HepG2 (cell line): Measurements from ENCODE around the gene CISD3. TPM values are rescaled to one million over a fixed set of nuclear protein-coding genes. Genes with fewer than 3 reads are reported as not detected.

ENCODE experiments used
- DR1 ChIP-seq: sonication (generic); formaldehyde crosslinking; IDR thresholded peaks from 2 replicates; pipeline ENCODE4 v1.8.0; 2021; ENCODE audit warnings: mild to moderate bottlenecking, missing genetic modification reagents, inconsistent platforms
- FOXA1 ChIP-seq, 2 experiments: fragments of 450-650 bp in 1 of 2; sonication (generic) in 1 of 2; formaldehyde crosslinking in 1 of 2; IDR thresholded peaks; 2 replicates each; pipeline versions ENCODE4 v1.4.0 to v1.6.1; 2016 to 2020; ENCODE audit warnings: missing genetic modification reagents in 1 of 2
- POGZ ChIP-seq: sonication (generic); formaldehyde crosslinking; IDR thresholded peaks from 2 replicates; pipeline ENCODE4 v1.4.0; 2020; ENCODE audit warnings: mild to moderate bottlenecking, missing genetic modification reagents
- ZNF142 ChIP-seq: sonication (generic); formaldehyde crosslinking; IDR thresholded peaks from 2 replicates; pipeline ENCODE4 v1.4.0; 2020; ENCODE audit warnings: missing genetic modification reagents
- ZNF414 ChIP-seq: sonication (generic); formaldehyde crosslinking; IDR thresholded peaks from 2 replicates; pipeline ENCODE4 v1.5.0; 2020; ENCODE audit warnings: missing genetic modification reagents
- ZNF674 ChIP-seq: sonication (generic); formaldehyde crosslinking; IDR thresholded peaks from 2 replicates; pipeline ENCODE4 v1.5.0; 2020; ENCODE audit warnings: low read depth, mild to moderate bottlenecking, missing genetic modification reagents
- ZNF768 ChIP-seq: sonication (generic); formaldehyde crosslinking; IDR thresholded peaks from 2 replicates; pipeline ENCODE4 v1.4.0; 2020; ENCODE audit warnings: missing genetic modification reagents
- ZNF800 ChIP-seq: sonication (generic); formaldehyde crosslinking; IDR thresholded peaks from 2 replicates; pipeline ENCODE4 v1.4.0; 2020; ENCODE audit warnings: missing genetic modification reagents
- ZUFSP ChIP-seq: sonication (generic); formaldehyde crosslinking; IDR thresholded peaks from 2 replicates; pipeline ENCODE4 v1.9.0; 2021; ENCODE audit warnings: missing genetic modification reagents, mild to moderate bottlenecking, borderline replicate concordance
- polyA plus RNA-seq, 8 experiments: library from polyadenylated mRNA; depleted of rRNA in 3 of 8; stranded (reverse) in 7 of 8; unstranded in 1 of 8; fragments of >200 nt; fragmentation: Illumina TruSeq in 4 of 8; extraction: Trizol in 4 of 8; gene quantifications; 2 replicates each; pipeline versions ENCODE4 v1.2.1 to v1.2.3, GENCODE V29; 2011 to 2016; ENCODE audit warnings: low read depth in 4 of 8, missing spikeins in 1 of 8, mixed read lengths in 1 of 8; ENCODE audit not compliant: insufficient read depth in 1 of 8
- total RNA-seq, 5 experiments: library from RNA; depleted of rRNA; stranded (reverse); fragments of >200 nt; fragmentation: Illumina TruSeq; extraction: Trizol; gene quantifications; 2 replicates each; pipeline ENCODE4 v1.2.3, GENCODE V29; 2016; ENCODE audit warnings: low read depth in 1 of 5
- TF ChIP-seq, protein P1 (sequence below): sonication (generic); formaldehyde crosslinking; IDR thresholded peaks from 2 replicates; pipeline ENCODE4 v1.5.1; 2020; ENCODE audit warnings: mild to moderate bottlenecking, missing genetic modification reagents, moderate library complexity
- TF ChIP-seq, protein P2 (sequence below): sonication (generic); formaldehyde crosslinking; IDR thresholded peaks from 2 replicates; pipeline ENCODE4 v1.5.0; 2020; ENCODE audit warnings: missing genetic modification reagents, mild to moderate bottlenecking, borderline replicate concordance

The CISD3 gene
- total and polyA plus RNA-seq, 2 of the 13 experiments (the other 11 are each of a cell fraction or from before 2014, with no cell fraction given) = 30.0 to 34.1 TPM

- TF ChIP-seq FOXA1 (IDR thresholded peaks at IDR 0.05) (no peak), FOXA1 (CRISPR knock-in tag; IDR thresholded peaks at IDR 0.05) (peak; percentile 43), ZUFSP (0 out of 2 replicates have a peak, but pooled peaks have one; percentile 14), POGZ (CRISPR knock-in tag) (peak; percentile 59; the same call in 1 of the 2 replicates), ZNF800 (CRISPR knock-in tag) (peak; percentile 80; the same call in 1 of the 2 replicates), ZNF414 (CRISPR knock-in tag) (no peak; the same call in none of the 2 replicates), DR1 (peak; percentile 84; the same call in 1 of the 2 replicates), ZNF768 (CRISPR knock-in tag) (peak; percentile 80), ZNF142 (CRISPR knock-in tag) (peak; percentile 100), ZNF674 (no peak)
- TF ChIP-seq, protein P1, sequence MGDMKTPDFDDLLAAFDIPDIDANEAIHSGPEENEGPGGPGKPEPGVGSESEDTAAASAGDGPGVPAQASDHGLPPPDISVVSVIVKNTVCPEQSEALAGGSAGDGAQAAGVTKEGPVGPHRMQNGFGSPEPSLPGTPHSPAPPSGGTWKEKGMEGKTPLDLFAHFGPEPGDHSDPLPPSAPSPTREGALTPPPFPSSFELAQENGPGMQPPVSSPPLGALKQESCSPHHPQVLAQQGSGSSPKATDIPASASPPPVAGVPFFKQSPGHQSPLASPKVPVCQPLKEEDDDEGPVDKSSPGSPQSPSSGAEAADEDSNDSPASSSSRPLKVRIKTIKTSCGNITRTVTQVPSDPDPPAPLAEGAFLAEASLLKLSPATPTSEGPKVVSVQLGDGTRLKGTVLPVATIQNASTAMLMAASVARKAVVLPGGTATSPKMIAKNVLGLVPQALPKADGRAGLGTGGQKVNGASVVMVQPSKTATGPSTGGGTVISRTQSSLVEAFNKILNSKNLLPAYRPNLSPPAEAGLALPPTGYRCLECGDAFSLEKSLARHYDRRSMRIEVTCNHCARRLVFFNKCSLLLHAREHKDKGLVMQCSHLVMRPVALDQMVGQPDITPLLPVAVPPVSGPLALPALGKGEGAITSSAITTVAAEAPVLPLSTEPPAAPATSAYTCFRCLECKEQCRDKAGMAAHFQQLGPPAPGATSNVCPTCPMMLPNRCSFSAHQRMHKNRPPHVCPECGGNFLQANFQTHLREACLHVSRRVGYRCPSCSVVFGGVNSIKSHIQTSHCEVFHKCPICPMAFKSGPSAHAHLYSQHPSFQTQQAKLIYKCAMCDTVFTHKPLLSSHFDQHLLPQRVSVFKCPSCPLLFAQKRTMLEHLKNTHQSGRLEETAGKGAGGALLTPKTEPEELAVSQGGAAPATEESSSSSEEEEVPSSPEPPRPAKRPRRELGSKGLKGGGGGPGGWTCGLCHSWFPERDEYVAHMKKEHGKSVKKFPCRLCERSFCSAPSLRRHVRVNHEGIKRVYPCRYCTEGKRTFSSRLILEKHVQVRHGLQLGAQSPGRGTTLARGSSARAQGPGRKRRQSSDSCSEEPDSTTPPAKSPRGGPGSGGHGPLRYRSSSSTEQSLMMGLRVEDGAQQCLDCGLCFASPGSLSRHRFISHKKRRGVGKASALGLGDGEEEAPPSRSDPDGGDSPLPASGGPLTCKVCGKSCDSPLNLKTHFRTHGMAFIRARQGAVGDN = peak; percentile 96
- TF ChIP-seq, protein P2, sequence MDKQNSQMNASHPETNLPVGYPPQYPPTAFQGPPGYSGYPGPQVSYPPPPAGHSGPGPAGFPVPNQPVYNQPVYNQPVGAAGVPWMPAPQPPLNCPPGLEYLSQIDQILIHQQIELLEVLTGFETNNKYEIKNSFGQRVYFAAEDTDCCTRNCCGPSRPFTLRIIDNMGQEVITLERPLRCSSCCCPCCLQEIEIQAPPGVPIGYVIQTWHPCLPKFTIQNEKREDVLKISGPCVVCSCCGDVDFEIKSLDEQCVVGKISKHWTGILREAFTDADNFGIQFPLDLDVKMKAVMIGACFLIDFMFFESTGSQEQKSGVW (CRISPR knock-in tag) = 0 out of 2 replicates have a peak, but pooled peaks have one; percentile 45
Measured at GRCh38 chr17:38702166-38702915, 27.8 kb upstream of the CISD3 start (continued).
